Tibial nerve (tissue), 4 donors: ENCODE data around the gene PPT2.

Source experiments
- CTCF ChIP-seq, 5 experiments: fragments of 200-600 bp in 3 of 5; fragments of 450-650 bp in 2 of 5; sonication (generic) in 3 of 5; IDR thresholded peaks; one replicate each; pipeline ENCODE4 v1.5.1; 2016 to 2019; ENCODE audit warnings: antibody characterized with exemption in 5 of 5, mild to moderate bottlenecking in 3 of 5, moderate library complexity in 2 of 5
- EP300 ChIP-seq, 2 donors: sonication (generic); formaldehyde crosslinking; IDR thresholded peaks; one replicate each; pipeline ENCODE4 v1.6.1; 2017; ENCODE audit warnings: antibody characterized with exemption in 2 of 2, mild to moderate bottlenecking in 1 of 2

GRCh38 chr6:32115623-32116022, 38.3 kb upstream of the PPT2 start:
- TF ChIP-seq CTCF (IDR thresholded peaks at IDR 0.05) (no peak), EP300 (IDR thresholded peaks at IDR 0.05) (no peak)
